AG08396 (cell line): ENCODE data around the gene ARNT2.

Experiments
- DNase-seq: peaks from one replicate; pipeline ENCODE4 v3.0.0; 2012; ENCODE audit warnings: low spot score, mixed read lengths

ARNT2 gene

GRCh38 chr15:80594091-80594889 lies 190.1 kb downstream of the ARNT2 start:
- no peak for DNase-seq

GRCh38 chr15:80595396-80595795 lies 191.2 kb downstream of the ARNT2 start:
- DNase-seq: no peak

- DNase-seq: no peak
Observed at GRCh38 chr15:80596521-80596976, 192.4 kb downstream of the ARNT2 start.

- no peak for DNase-seq
Observed at GRCh38 chr15:80597076-80597475, 192.9 kb downstream of the ARNT2 start.

- no peak for DNase-seq
Observed at GRCh38 chr15:80599359-80599758, 195.2 kb downstream of the ARNT2 start.

- DNase-seq: no peak
Observed at GRCh38 chr15:80600626-80601025, 196.4 kb downstream of the ARNT2 start.

- no peak for DNase-seq
Observed at GRCh38 chr15:80601256-80601655, 197.1 kb downstream of the ARNT2 start.

- peak; percentile 0 for DNase-seq
Observed at GRCh38 chr15:80604583-80605575, 200.7 kb downstream of the ARNT2 start.

GRCh38 chr15:80605591-80606150 lies 201.5 kb downstream of the ARNT2 start:
- no peak for DNase-seq

- no peak for DNase-seq
Observed at GRCh38 chr15:80606511-80607071, 202.4 kb downstream of the ARNT2 start.

- no peak for DNase-seq
Observed at GRCh38 chr15:80607287-80607980, 203.3 kb downstream of the ARNT2 start.

GRCh38 chr15:80608688-80609087 lies 204.5 kb downstream of the ARNT2 start:
- peak; percentile 0 for DNase-seq

- peak; percentile 1 for DNase-seq
Observed at GRCh38 chr15:80609091-80609490, 204.9 kb downstream of the ARNT2 start.

GRCh38 chr15:80609512-80609946 lies 205.3 kb downstream of the ARNT2 start:
- no peak for DNase-seq

GRCh38 chr15:80611543-80612080 lies 207.4 kb downstream of the ARNT2 start:
- DNase-seq: no peak

- DNase-seq: no peak
Observed at GRCh38 chr15:80612118-80612823, 208.1 kb downstream of the ARNT2 start.

GRCh38 chr15:80613762-80614365 lies 209.7 kb downstream of the ARNT2 start:
- DNase-seq: no peak

- no peak for DNase-seq
Observed at GRCh38 chr15:80614711-80615360, 210.7 kb downstream of the ARNT2 start.

GRCh38 chr15:80615361-80615736 lies 211.2 kb downstream of the ARNT2 start:
- DNase-seq: no peak
